Keratinocyte (primary cell): ENCODE data around the gene SLC37A1. TPM values are rescaled to one million over a fixed set of nuclear protein-coding genes. Genes with fewer than 3 reads are reported as not detected.

ENCODE experiments used
- DNase-seq: peaks from one replicate; pipeline ENCODE4 v3.0.0-alpha.2; 2011; ENCODE audit warnings: low read depth, missing footprints, low spot score
- FAIRE-seq: peaks from 2 replicates; lab custom pipeline; 2011; peaks lifted over from hg19 to GRCh38; lab: Jason Lieb, UNC
- H2AFZ ChIP-seq: 2 replicates; pipeline ENCODE4 v1.6.0; 2012; ENCODE audit warnings: low read length, control low read depth, inconsistent platforms; ENCODE audit not compliant: control insufficient read depth
- H3K27ac ChIP-seq: 2 replicates; pipeline ENCODE4 v1.5.1; 2011; ENCODE audit warnings: low read length; ENCODE audit not compliant: control insufficient read depth, insufficient read depth
- H3K27me3 ChIP-seq: 3 replicates; pipeline ENCODE4 v1.6.0; 2011; ENCODE audit warnings: low read length; ENCODE audit not compliant: control insufficient read depth, insufficient read depth; ENCODE audit errors: extremely low read depth
- H3K36me3 ChIP-seq, 2 experiments: 2 replicates in 1 of 2; 3 replicates in 1 of 2; pipeline ENCODE4 v1.5.1; 2011; ENCODE audit warnings: low read length in 2 of 2, mild to moderate bottlenecking in 1 of 2; ENCODE audit not compliant: control insufficient read depth in 2 of 2, insufficient read depth in 2 of 2; ENCODE audit errors: extremely low read depth in 1 of 2
- H3K4me1 ChIP-seq: 3 replicates; pipeline ENCODE4 v1.5.1; 2011; ENCODE audit warnings: low read length; ENCODE audit not compliant: control insufficient read depth, insufficient read depth; ENCODE audit errors: extremely low read depth
- H3K4me2 ChIP-seq: 3 replicates; pipeline ENCODE4 v1.6.0; 2011; ENCODE audit warnings: low read depth, low read length; ENCODE audit not compliant: control insufficient read depth, insufficient read depth; ENCODE audit errors: extremely low read depth
- H3K4me3 ChIP-seq, 3 experiments: fragments of 200-600 bp in 1 of 3; sonication (generic) in 1 of 3; 2 replicates in 2 of 3; 3 replicates in 1 of 3; pipeline ENCODE4 v1.5.1; 2011 to 2016; ENCODE audit warnings: low read length in 3 of 3, mild to moderate bottlenecking in 3 of 3, control low read depth in 2 of 3, inconsistent platforms in 1 of 3, low read depth in 1 of 3, mixed read lengths in 1 of 3, mixed run types in 1 of 3, moderate library complexity in 1 of 3; ENCODE audit not compliant: control insufficient read depth in 2 of 3, insufficient read depth in 2 of 3; ENCODE audit errors: extremely low read depth in 1 of 3
- H3K79me2 ChIP-seq: 2 replicates; pipeline ENCODE4 v1.6.0; 2012; ENCODE audit warnings: low read length; ENCODE audit not compliant: control insufficient read depth, insufficient read depth
- H3K9ac ChIP-seq: 3 replicates; pipeline ENCODE4 v1.6.0; 2011; ENCODE audit warnings: low read length; ENCODE audit not compliant: control insufficient read depth, insufficient read depth; ENCODE audit errors: extremely low read depth
- H3K9me1 ChIP-seq: 3 replicates; pipeline ENCODE4 v1.6.0; 2011; ENCODE audit warnings: low read length; ENCODE audit not compliant: control insufficient read depth, insufficient read depth; ENCODE audit errors: extremely low read depth
- H3K9me3 ChIP-seq: 2 replicates; pipeline ENCODE4 v1.5.1; 2012; ENCODE audit warnings: low read depth, low read length; ENCODE audit not compliant: control insufficient read depth
- H4K20me1 ChIP-seq: 3 replicates; pipeline ENCODE4 v1.6.0; 2011; ENCODE audit warnings: low read length; ENCODE audit not compliant: control insufficient read depth, insufficient read depth; ENCODE audit errors: extremely low read depth
- EZH2 ChIP-seq: IDR thresholded peaks from one replicate; pipeline ENCODE4 v1.6.1; 2012; ENCODE audit warnings: inconsistent platforms, mild to moderate bottlenecking, low read length, moderate library complexity
- dilution Hi-C: fragments of 300-500 bp; cut with MboI; formaldehyde crosslinking; loops from one replicate; pipeline ENCODE4 v1.7.0; 2020; ENCODE audit warnings: low sequenced_read_pairs; ENCODE audit not compliant: extremely low pct_ligation_motif_present
- polyA plus RNA-seq, 5 experiments: library from polyadenylated mRNA; depleted of rRNA in 3 of 5; stranded (reverse) in 3 of 5; stranded (forward) in 1 of 5; unstranded in 1 of 5; fragments of >200 nt; gene quantifications; 1 replicate in 1 of 5; 2 replicates in 3 of 5; 3 replicates in 1 of 5; pipeline versions ENCODE4 v1.2.1 to v1.2.3, GENCODE V29; 2011 to 2012; ENCODE audit warnings: missing spikeins in 2 of 5, low read depth in 1 of 5, low replicate concordance in 1 of 5
- TF ChIP-seq, protein P1 (sequence below), 3 experiments: IDR thresholded peaks in 1 of 3; conservative IDR thresholded peaks in 1 of 3; optimal IDR thresholded peaks in 1 of 3; 2 replicates in 2 of 3; 3 replicates in 1 of 3; pipeline versions ENCODE3 to v1.5.1; 2011; ENCODE audit warnings: low read length in 3 of 3, mild to moderate bottlenecking in 3 of 3, moderate library complexity in 2 of 3, control low read depth in 1 of 3, inconsistent platforms in 1 of 3; ENCODE audit not compliant: insufficient read depth in 2 of 3; ENCODE audit errors: extremely low read depth in 1 of 3

SLC37A1 gene
- polyA plus RNA-seq, 1 donor (not counting 4 experiments of a cell fraction or from before 2014, with no cell fraction given): 4.1 TPM

DNA sequence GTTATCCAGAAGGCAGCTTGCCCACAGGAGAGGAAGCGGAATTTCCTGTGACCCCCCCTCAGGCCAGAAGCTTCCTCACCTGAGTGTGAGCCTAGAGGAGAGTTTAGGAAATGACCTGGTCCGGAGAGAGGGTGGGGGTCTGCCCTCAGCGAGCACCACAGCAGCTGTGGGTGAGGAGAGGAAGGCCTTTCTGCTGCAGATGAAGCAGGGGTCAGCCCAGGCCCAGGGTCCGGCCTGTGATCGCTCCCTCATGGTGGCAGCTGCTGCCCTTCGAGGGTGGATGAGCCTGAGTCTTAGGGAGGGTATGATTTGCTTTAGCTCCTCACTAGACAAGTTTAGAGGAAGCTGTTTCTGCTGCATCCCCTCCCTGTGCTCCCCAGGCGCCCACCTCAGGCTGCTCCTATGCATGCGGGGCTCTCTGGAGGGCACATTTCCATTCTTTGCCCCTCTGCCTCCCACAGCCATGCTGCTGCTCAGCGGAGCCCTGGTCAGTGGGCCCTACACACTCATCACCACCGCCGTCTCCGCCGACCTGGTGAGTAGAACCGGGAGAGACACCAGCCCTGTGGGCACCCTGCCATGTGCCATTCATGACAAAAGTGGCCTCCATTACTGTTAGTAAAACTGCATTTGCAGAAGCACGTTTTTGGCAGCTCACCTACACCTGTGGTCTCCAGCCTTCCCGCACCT lies 53.0 kb downstream of the SLC37A1 start:
- H3K36me3 ChIP-seq: peaks cover 0 to 7% of the 10 kb centered on the region in 2 experiments
- no peaks in the 10 kb centered on the region for H4K20me1 ChIP-seq
- H2AFZ ChIP-seq: no peak overlapping the region
- no peaks in the 10 kb centered on the region for H3K9me3 ChIP-seq
- no peaks in the 10 kb centered on the region for H3K27me3 ChIP-seq
- no peaks in the 10 kb centered on the region for H3K9me1 ChIP-seq
- H3K9ac ChIP-seq: no peak overlapping the region
- dilution Hi-C loops: no loop called here
- H3K27ac ChIP-seq: no peak overlapping the region
- H3K4me2 ChIP-seq: no peak overlapping the region
- no peak overlapping the region for H3K4me3 ChIP-seq
- H3K4me1 ChIP-seq: no peaks in the 10 kb centered on the region
- no peak for DNase-seq
- no peak for FAIRE-seq
- no peaks in the 10 kb centered on the region for H3K79me2 ChIP-seq
- no peak for TF ChIP-seq EZH2
- TF ChIP-seq, protein P1, sequence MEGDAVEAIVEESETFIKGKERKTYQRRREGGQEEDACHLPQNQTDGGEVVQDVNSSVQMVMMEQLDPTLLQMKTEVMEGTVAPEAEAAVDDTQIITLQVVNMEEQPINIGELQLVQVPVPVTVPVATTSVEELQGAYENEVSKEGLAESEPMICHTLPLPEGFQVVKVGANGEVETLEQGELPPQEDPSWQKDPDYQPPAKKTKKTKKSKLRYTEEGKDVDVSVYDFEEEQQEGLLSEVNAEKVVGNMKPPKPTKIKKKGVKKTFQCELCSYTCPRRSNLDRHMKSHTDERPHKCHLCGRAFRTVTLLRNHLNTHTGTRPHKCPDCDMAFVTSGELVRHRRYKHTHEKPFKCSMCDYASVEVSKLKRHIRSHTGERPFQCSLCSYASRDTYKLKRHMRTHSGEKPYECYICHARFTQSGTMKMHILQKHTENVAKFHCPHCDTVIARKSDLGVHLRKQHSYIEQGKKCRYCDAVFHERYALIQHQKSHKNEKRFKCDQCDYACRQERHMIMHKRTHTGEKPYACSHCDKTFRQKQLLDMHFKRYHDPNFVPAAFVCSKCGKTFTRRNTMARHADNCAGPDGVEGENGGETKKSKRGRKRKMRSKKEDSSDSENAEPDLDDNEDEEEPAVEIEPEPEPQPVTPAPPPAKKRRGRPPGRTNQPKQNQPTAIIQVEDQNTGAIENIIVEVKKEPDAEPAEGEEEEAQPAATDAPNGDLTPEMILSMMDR (optimal IDR thresholded peaks at IDR 0.05 in 1 of 3, IDR thresholded peaks at IDR 0.05 in 1 of 3, conservative IDR thresholded peaks at IDR 0.05 in 1 of 3; ENCODE audit: extremely low read depth in 1 of 3, insufficient read depth in 2 of 3, low read length in 3 of 3): no peak

DNA sequence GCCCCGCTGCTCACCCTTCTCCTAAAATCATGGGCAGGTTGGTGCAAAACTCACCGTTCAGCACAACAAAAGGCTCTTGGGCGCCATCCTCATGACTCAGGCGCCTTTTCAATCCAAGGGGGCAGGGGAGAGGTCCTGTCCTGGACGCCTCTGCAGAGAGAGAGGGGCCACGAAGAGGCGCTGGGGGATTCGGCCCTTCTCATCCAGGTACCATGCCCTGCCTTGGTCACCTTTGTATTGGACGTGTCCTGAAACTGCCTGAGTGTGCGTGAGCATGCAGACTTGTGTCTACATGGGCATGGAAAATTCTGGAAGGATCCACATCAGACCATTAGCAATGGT lies 53.5 kb downstream of the SLC37A1 start:
- Histone ChIP-seq H3K4me1 (no peaks in the 10 kb centered on the region), H3K27ac (no peak overlapping the region), H3K9me1 (no peaks in the 10 kb centered on the region), H3K79me2 (no peaks in the 10 kb centered on the region), H3K9me3 (no peaks in the 10 kb centered on the region), H2AFZ (no peak overlapping the region), H3K27me3 (no peaks in the 10 kb centered on the region), H3K36me3 (peaks cover 0 to 7% of the 10 kb centered on the region in 2 experiments), H3K4me3 (no peak overlapping the region), H4K20me1 (no peaks in the 10 kb centered on the region), H3K4me2 (no peak overlapping the region), H3K9ac (no peak overlapping the region)
- dilution Hi-C loops: no loop called here
- FAIRE-seq (no peak), DNase-seq (no peak)
- no peak for TF ChIP-seq EZH2
- TF ChIP-seq, protein P1 (optimal IDR thresholded peaks at IDR 0.05 in 1 of 3, IDR thresholded peaks at IDR 0.05 in 1 of 3, conservative IDR thresholded peaks at IDR 0.05 in 1 of 3; ENCODE audit: extremely low read depth in 1 of 3, insufficient read depth in 2 of 3, low read length in 3 of 3): no peak
